Thyroid gland (tissue), 4 donors: Measurements from ENCODE around the gene CIAPIN1.

ENCODE experiments used
- CTCF ChIP-seq, 6 experiments: fragments of 200-600 bp in 3 of 6; fragments of 450-650 bp in 3 of 6; sonication (generic) in 3 of 6; IDR thresholded peaks; one replicate each; pipeline ENCODE4 v1.5.1; 2016 to 2019; ENCODE audit warnings: antibody characterized with exemption in 6 of 6, mild to moderate bottlenecking in 2 of 6, inconsistent platforms in 1 of 6, moderate library complexity in 1 of 6
- POLR2A ChIP-seq, 2 donors: fragments of 450-650 bp; IDR thresholded peaks; one replicate each; pipeline ENCODE4 v1.6.1; 2017; ENCODE audit warnings: antibody characterized with exemption in 2 of 2, mild to moderate bottlenecking in 2 of 2, moderate library complexity in 1 of 2

GRCh38 chr16:57483725-57484514, 36.7 kb upstream of the CIAPIN1 start:
- no peak for TF ChIP-seq CTCF (IDR thresholded peaks at IDR 0.05)
- TF ChIP-seq POLR2A (IDR thresholded peaks at IDR 0.05) = no peak
